Activated CD4-positive, alpha-beta memory T cell treated with anti-CD3 and anti-CD28 coated beads, Interleukin-2, amount 10 ng/mL, durations not matched to agents 7 days and 5 days (primary cell): ENCODE results near the gene NUP85. TPM values are rescaled to one million over a fixed set of nuclear protein-coding genes. Genes with fewer than 3 reads are reported as not detected.
A peak's percentile ranks its signal among the peaks of the same experiment; 100 is the strongest.

Experiments used
- CTCF ChIA-PET: fragments of 350-600 bp; sonication (Branson Sonifier 250); formaldehyde crosslinking; loops from one replicate; lab custom pipeline; 2021; ENCODE audit warnings: antibody characterized with exemption, inconsistent platforms; lab: Charles Lee
- POLR2A ChIA-PET: fragments of 350-600 bp; sonication (Branson Sonifier 250); formaldehyde crosslinking; loops from one replicate; lab custom pipeline; 2021; ENCODE audit warnings: antibody characterized with exemption; lab: Charles Lee
- DNase-seq: peaks from one replicate; pipeline ENCODE4 v3.0.0-alpha.2; 2020
- H3K27ac Mint-ChIP-seq: one replicate; pipeline ENCODE4 v1.8.0; 2021; ENCODE audit warnings: mild to moderate bottlenecking, mixed read lengths
- H3K27me3 Mint-ChIP-seq: one replicate; pipeline ENCODE4 v1.8.0; 2021; ENCODE audit warnings: mixed read lengths
- H3K36me3 Mint-ChIP-seq: one replicate; pipeline ENCODE4 v1.8.0; 2021; ENCODE audit warnings: low read depth, mixed read lengths
- H3K4me1 Mint-ChIP-seq: one replicate; pipeline ENCODE4 v1.8.0; 2021; ENCODE audit warnings: mixed read lengths
- H3K4me3 Mint-ChIP-seq: one replicate; pipeline ENCODE4 v1.8.0; 2021; ENCODE audit warnings: mild to moderate bottlenecking, mixed read lengths
- H3K9me3 Mint-ChIP-seq: one replicate; pipeline ENCODE4 v1.8.0; 2021; ENCODE audit warnings: mixed read lengths
- total RNA-seq, 2 experiments: library from RNA; stranded (reverse); gene quantifications; one replicate each; pipeline ENCODE4 v1.2.3, GENCODE V29; 2021

NUP85 gene
- total RNA-seq, 2 experiments from 2014 or later = 109 to 116 TPM

- Mint-ChIP-seq H3K4me1 (peaks cover 53% of the 10 kb centered on the region), H3K36me3 (peaks cover 37% of the 10 kb centered on the region), H3K27ac (peak within 1 kb of the TSS; percentile 99), H3K9me3 (no peaks in the 10 kb centered on the region), H3K4me3 (peak within 1 kb of the TSS; percentile 96), H3K27me3 (no peaks in the 10 kb centered on the region)
- CTCF ChIA-PET = interaction anchor here (1.1 to 5.3 kb wide), 15 partner anchors 9 to 301 kb away, joined by 3 to 121 read pairs (median 6); partner anchors contain the start of genes MIF4GD, MRPL58, SLC25A19 and TMEM94
- POLR2A ChIA-PET = interaction anchor here (0.6 to 4.8 kb wide), 49 partner anchors 10 to 522 kb away, joined by 3 to 183 read pairs (median 5); partner anchors contain the start of genes ATP5PD, FDXR, GRB2 and JPT1
- DNase-seq = peak; percentile 96
These were observed 56.0 kb downstream of the NUP85 start, which contains the start of the genes GGA3 and MRPS7 for GRCh38 chr17:75261336-75262111. Gene GGA3 (minus strand): TSS chr17:75261606. CDS start chr17:75261587, 19 bp downstream. Gene MRPS7 (plus strand): TSS chr17:75261879. CDS start chr17:75261901, 22 bp downstream.

GRCh38 chr17:75262112-75262606, 56.7 kb downstream of the NUP85 start:
- Mint-ChIP-seq H3K27ac (peak overlapping the region; percentile 99), H3K36me3 (peaks cover 42% of the 10 kb centered on the region), H3K27me3 (no peaks in the 10 kb centered on the region), H3K4me1 (peaks cover 52% of the 10 kb centered on the region), H3K4me3 (peak overlapping the region; percentile 96), H3K9me3 (no peaks in the 10 kb centered on the region)
- no peak for DNase-seq
- POLR2A ChIA-PET = interaction anchor here (0.7 to 4.8 kb wide), 39 partner anchors 9 to 522 kb away, joined by 3 to 183 read pairs (median 5); partner anchors contain the start of genes ATP5PD, FDXR, GRB2 and JPT1
- CTCF ChIA-PET = interaction anchor here (0.5 to 5.3 kb wide), 13 partner anchors 9 to 301 kb away, joined by 3 to 121 read pairs (median 6); partner anchors contain the start of genes MIF4GD, MRPL58 and SLC25A19

- H3K27ac Mint-ChIP-seq = peak overlapping the region; percentile 99
- H3K4me1 Mint-ChIP-seq = peaks cover 48% of the 10 kb centered on the region
- H3K9me3 Mint-ChIP-seq = no peaks in the 10 kb centered on the region
- no peaks in the 10 kb centered on the region for H3K27me3 Mint-ChIP-seq
- peak overlapping the region; percentile 96 for H3K4me3 Mint-ChIP-seq
- H3K36me3 Mint-ChIP-seq = peaks cover 46% of the 10 kb centered on the region
- ChIA-PET CTCF (interaction anchor here (0.6 to 5.3 kb wide), 7 partner anchors 8 to 390 kb away, joined by 3 to 121 read pairs (median 14); partner anchors contain the start of genes MIF4GD and SLC25A19), POLR2A (interaction anchor here (1.0 to 4.8 kb wide), 13 partner anchors 8 to 250 kb away, joined by 3 to 183 read pairs (median 9); partner anchors contain the start of genes ATP5PD, GRB2, KCTD2 and MIF4GD)
- no peak for DNase-seq
These were observed 57.6 kb downstream of the NUP85 start for GRCh38 chr17:75263055-75263454.

- Mint-ChIP-seq H3K9me3 (no peaks in the 10 kb centered on the region), H3K4me1 (peaks cover 43% of the 10 kb centered on the region), H3K27me3 (no peaks in the 10 kb centered on the region), H3K36me3 (peaks cover 36% of the 10 kb centered on the region), H3K4me3 (no peak overlapping the region), H3K27ac (no peak overlapping the region)
- POLR2A ChIA-PET = no interaction called here
- DNase-seq = no peak
- CTCF ChIA-PET = no interaction called here
These were observed 60.3 kb downstream of the NUP85 start for GRCh38 chr17:75265614-75266315.

- Mint-ChIP-seq H3K4me3 (no peak overlapping the region), H3K4me1 (peaks cover 38% of the 10 kb centered on the region), H3K27me3 (no peaks in the 10 kb centered on the region), H3K27ac (no peak overlapping the region), H3K9me3 (no peaks in the 10 kb centered on the region), H3K36me3 (peaks cover 30% of the 10 kb centered on the region)
- CTCF ChIA-PET = no interaction called here
- DNase-seq = no peak
- POLR2A ChIA-PET = no interaction called here
These were observed 61.1 kb downstream of the NUP85 start for GRCh38 chr17:75266316-75267152.

GRCh38 chr17:75267153-75267410, 61.6 kb downstream of the NUP85 start:
- H3K4me3 Mint-ChIP-seq = no peak overlapping the region
- POLR2A ChIA-PET = no interaction called here
- H3K36me3 Mint-ChIP-seq = peaks cover 31% of the 10 kb centered on the region
- no peak overlapping the region for H3K27ac Mint-ChIP-seq
- H3K9me3 Mint-ChIP-seq = no peaks in the 10 kb centered on the region
- no peaks in the 10 kb centered on the region for H3K27me3 Mint-ChIP-seq
- DNase-seq = no peak
- H3K4me1 Mint-ChIP-seq = peaks cover 37% of the 10 kb centered on the region
- CTCF ChIA-PET = no interaction called here

- peak overlapping the region; percentile 3 for H3K27ac Mint-ChIP-seq
- H3K4me1 Mint-ChIP-seq = peaks cover 36% of the 10 kb centered on the region
- CTCF ChIA-PET = no interaction called here
- H3K4me3 Mint-ChIP-seq = no peak overlapping the region
- H3K27me3 Mint-ChIP-seq = no peaks in the 10 kb centered on the region
- peaks cover 31% of the 10 kb centered on the region for H3K36me3 Mint-ChIP-seq
- POLR2A ChIA-PET = interaction anchor here (1.1 kb wide), 1 partner anchor 22 kb away, joined by 3 read pairs; the partner anchor contains the start of gene SLC25A19
- no peak for DNase-seq
- H3K9me3 Mint-ChIP-seq = no peaks in the 10 kb centered on the region
These were observed 62.1 kb downstream of the NUP85 start for GRCh38 chr17:75267411-75268232.

GRCh38 chr17:75269844-75270217, 64.4 kb downstream of the NUP85 start:
- peak overlapping the region; percentile 85 for H3K27ac Mint-ChIP-seq
- no peaks in the 10 kb centered on the region for H3K27me3 Mint-ChIP-seq
- ChIA-PET CTCF (interaction anchor here (0.5 to 4.9 kb wide), 12 partner anchors 9 to 613 kb away, joined by 3 to 121 read pairs (median 17); partner anchors contain the start of genes GGA3, GRB2, MRPS7 and SLC25A19), POLR2A (interaction anchor here (0.9 to 6.5 kb wide), 19 partner anchors 9 to 396 kb away, joined by 3 to 183 read pairs (median 6); partner anchors contain the start of genes FDXR, GGA3, GRB2 and MRPL58)
- H3K4me1 Mint-ChIP-seq = peaks cover 42% of the 10 kb centered on the region
- H3K9me3 Mint-ChIP-seq = no peaks in the 10 kb centered on the region
- H3K36me3 Mint-ChIP-seq = peaks cover 42% of the 10 kb centered on the region
- peak overlapping the region; percentile 81 for H3K4me3 Mint-ChIP-seq
- DNase-seq = no peak

GRCh38 chr17:75270218-75270965, 64.9 kb downstream of the NUP85 start:
- Mint-ChIP-seq H3K36me3 (peaks cover 44% of the 10 kb centered on the region), H3K9me3 (no peaks in the 10 kb centered on the region), H3K27me3 (no peaks in the 10 kb centered on the region), H3K4me3 (peak overlapping the region; percentile 81), H3K27ac (peak overlapping the region; percentile 85), H3K4me1 (peaks cover 45% of the 10 kb centered on the region)
- CTCF ChIA-PET = interaction anchor here (0.5 to 4.9 kb wide), 56 partner anchors 9 to 513 kb away, joined by 3 to 121 read pairs (median 4); partner anchors contain the start of genes CDR2L, GGA3, GRB2 and MRPS7
- POLR2A ChIA-PET = interaction anchor here (0.6 to 6.5 kb wide), 39 partner anchors 9 to 521 kb away, joined by 3 to 183 read pairs (median 5); partner anchors contain the start of genes FDXR, GGA3, GRB2 and MRPL58
- DNase-seq = peak; percentile 59

GRCh38 chr17:75270966-75271232, 65.4 kb downstream of the NUP85 start, which contains the start of gene MIF4GD:
Gene MIF4GD (minus strand): TSS chr17:75271231. CDS start chr17:75270195, 1,036 bp downstream.
- peaks cover 47% of the 10 kb centered on the region for H3K4me1 Mint-ChIP-seq
- H3K36me3 Mint-ChIP-seq = peaks cover 40% of the 10 kb centered on the region
- ChIA-PET POLR2A (interaction anchor here (0.6 to 6.5 kb wide), 35 partner anchors 10 to 521 kb away, joined by 3 to 183 read pairs (median 6); partner anchors contain the start of genes FDXR, GGA3, GRB2 and MRPL58), CTCF (interaction anchor here (0.6 to 4.9 kb wide), 57 partner anchors 9 to 512 kb away, joined by 3 to 121 read pairs (median 4); partner anchors contain the start of genes CDR2L, GGA3, GRB2 and MRPS7)
- H3K9me3 Mint-ChIP-seq = no peaks in the 10 kb centered on the region
- no peaks in the 10 kb centered on the region for H3K27me3 Mint-ChIP-seq
- H3K27ac Mint-ChIP-seq = peak within 1 kb of the TSS; percentile 89
- peak within 1 kb of the TSS; percentile 85 for H3K4me3 Mint-ChIP-seq
- no peak for DNase-seq
